Measurements from ENCODE around the gene CD79B.
A peak's percentile ranks its signal among the peaks of the same experiment; 100 is the strongest.
"Not testable (repeated sequence)": the region's sequence is repeated elsewhere in the genome, so short reads cannot be mapped to it uniquely, and the experiment has no call there.

Gene CD79B

GRCh38 chr17:63910096-63910495, 22.0 kb downstream of the CD79B start:
- DNase-seq (ENCODE audit: low read depth) = no peak

DNA sequence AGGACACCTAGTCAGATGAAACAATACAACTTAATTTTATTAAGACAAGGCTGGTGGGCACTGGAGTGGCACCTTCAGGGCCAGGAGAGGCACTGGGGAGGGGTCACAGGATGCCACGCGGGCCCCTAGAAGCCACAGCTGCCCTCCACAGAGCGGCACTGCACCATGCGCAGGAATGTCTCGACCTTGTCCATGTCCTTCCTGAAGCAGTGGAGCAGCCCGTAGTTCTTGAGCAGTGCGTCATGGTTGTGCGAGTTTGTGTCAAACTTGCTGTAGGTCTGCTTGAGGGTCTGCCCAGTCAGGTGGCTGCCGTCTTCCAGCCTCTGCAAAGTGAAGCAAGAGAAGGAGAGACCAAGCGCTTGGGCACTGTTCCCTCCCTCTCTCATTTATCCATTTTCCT, 22.5 kb downstream of the CD79B start:
- DNase-seq (ENCODE audit: low read depth) = not testable (repeated sequence)

DNA sequence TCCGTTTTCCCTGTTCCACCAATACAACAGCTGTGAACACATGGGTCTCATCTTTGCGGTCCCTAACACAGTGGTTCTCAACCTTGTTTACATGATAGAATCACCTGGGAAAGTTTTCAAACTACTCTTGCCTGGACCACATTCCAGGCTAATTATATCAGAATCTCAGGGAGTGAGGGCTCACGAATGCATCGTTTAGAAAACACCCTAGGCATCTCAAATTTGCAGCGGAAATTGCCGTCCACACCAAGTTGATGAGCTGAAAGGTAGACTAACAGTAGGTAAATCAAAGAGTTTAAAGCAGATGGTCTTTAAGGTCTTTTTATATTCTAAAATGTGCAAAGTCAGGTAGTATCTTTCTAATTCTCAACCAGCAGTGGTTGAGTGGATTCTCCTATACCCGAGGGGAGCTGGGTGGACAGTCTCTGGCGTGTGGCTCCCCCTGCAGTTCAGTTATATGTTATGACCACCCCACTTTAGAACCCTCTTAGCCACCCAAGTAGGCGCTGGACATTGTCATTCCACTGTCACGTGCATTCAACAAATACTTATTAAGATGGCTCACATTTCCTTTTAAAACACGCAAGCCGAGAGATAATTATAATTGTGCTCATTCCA, 24.9 kb downstream of the CD79B start:
- DNase-seq (ENCODE audit: low read depth) = not testable (repeated sequence)

GRCh38 chr17:63904796-63905195, 27.3 kb downstream of the CD79B start:
- not testable (repeated sequence) for DNase-seq (ENCODE audit: low read depth)

DNA sequence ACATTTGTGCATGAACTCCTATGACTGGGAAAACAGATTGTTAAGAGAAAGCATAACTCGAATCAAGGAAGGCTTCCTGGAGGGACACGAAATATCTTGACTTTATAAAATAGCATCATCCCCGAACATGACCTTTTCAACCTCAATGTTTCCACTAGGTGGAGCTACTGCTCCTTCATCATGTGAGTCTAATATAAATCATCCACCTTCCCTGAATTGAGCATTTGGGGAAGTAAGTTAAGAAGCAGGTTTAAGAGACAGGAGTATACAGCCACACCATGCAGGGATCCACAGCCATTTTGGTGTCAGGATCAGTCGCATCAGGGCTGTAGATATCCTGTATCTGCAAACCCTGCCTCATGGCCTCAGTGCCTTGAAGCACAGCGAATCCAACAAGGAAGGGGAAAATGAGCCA, 28.3 kb downstream of the CD79B start:
- DNase-seq (ENCODE audit: low read depth) = not testable (repeated sequence)

DNA sequence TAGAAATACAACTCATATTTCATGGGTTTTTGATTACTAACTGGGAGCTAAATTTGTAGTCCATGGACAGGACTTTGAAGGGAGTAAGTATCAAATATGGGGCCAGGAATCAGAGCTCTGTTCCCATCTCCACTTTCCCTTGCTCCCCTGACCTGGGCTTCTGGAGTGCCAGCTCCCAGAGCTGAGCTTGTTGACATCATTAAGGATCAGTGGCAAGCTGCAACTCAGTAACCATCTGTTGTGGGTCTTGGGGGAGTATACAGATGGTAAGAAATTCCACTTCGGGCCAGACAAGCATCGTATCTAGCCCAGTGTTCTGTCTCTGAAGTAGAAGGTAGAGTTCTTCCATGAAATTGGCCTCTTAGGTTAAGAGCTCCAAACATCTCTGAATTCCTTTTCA, 30.2 kb downstream of the CD79B start:
- not testable (repeated sequence) for DNase-seq (ENCODE audit: low read depth)

GRCh38 chr17:63898899-63899798, 33.0 kb downstream of the CD79B start:
- not testable (repeated sequence) for DNase-seq (ENCODE audit: low read depth)

DNA sequence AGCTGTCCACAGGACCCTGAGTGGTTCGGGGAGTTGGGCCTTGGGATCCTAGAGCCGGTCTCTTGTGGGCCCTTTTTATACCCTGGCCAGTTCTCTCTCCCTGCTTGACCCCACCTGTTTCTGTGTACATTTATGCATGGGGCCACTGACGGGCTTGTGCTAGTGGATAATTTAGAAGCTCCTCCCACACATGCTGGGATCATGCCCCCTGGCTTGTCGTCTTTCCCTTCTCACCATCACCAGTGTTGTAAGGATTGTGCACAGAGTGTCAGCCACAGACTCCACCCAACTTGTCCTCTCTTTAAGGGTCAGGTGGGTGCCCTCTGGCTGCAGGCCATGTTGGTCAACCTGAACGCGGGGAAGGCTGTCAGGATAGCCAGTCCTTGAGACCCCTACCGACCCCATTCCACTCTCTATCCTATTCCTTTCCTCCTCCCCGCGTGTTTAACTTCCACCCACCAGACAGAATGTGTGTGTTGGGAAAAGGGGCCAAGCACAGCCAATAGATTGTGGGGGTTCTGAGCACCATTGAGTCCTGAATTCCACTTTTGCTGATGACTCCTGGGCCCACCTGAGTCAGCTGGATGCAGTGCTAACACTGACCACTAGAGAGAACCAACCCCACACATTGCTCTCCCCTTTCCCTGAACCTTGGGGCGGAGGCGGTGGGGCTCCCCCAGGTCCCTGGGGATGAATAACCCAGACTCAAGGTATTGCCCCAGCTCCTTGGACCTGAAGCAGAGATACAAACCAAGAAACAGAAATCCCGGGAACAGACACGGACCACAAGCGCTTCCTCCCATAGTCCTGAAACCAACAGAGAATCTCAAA, 35.4 kb downstream of the CD79B start, which contains the start of gene CSH1:
CSH1 (minus strand) TSS at position 51 of the 831 bp plus-strand sequence. CDS start 63 bp downstream, outside the sequence.
- DNase-seq (ENCODE audit: low read depth) = not testable (repeated sequence)

GRCh38 chr17:63894821-63895220, 37.3 kb downstream of the CD79B start:
- DNase-seq (ENCODE audit: low read depth) = not testable (repeated sequence)

- not testable (repeated sequence) for DNase-seq (ENCODE audit: low read depth)
Observed at GRCh38 chr17:63894021-63894420, 38.1 kb downstream of the CD79B start.

DNA sequence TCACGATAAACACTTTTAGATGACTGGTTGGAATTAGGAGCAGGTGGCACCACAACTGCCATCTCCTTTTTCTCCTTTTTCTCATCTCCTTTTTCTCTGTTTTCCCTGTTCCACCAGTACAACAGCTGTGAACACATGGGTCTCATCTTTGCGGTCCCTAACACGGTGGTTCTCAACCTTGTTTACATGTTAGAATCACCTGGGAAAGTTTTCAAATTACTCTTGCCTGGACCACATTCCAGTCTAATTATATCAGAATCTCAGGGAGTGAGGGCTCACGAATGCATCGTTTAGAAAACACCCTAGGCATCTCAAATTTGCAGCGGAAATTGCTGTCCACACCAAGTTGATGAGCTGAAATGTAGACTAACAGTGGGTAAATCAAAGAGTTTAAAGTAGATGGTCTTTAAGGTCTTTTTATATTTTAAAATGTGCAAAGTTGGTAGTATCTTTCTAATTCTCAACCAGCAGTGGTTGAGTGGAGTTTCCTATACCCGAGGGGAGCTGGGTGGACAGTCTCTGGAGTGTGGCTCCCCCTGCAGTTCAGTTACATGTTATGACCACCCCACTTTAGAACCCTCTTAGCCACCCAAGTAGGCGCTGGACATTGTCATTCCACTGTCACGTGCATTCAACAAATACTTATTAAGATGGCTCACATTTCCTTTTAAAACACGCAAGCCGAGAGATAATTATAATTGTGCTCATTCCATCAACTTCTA, 39.7 kb downstream of the CD79B start:
- not testable (repeated sequence) for DNase-seq (ENCODE audit: low read depth)

DNA sequence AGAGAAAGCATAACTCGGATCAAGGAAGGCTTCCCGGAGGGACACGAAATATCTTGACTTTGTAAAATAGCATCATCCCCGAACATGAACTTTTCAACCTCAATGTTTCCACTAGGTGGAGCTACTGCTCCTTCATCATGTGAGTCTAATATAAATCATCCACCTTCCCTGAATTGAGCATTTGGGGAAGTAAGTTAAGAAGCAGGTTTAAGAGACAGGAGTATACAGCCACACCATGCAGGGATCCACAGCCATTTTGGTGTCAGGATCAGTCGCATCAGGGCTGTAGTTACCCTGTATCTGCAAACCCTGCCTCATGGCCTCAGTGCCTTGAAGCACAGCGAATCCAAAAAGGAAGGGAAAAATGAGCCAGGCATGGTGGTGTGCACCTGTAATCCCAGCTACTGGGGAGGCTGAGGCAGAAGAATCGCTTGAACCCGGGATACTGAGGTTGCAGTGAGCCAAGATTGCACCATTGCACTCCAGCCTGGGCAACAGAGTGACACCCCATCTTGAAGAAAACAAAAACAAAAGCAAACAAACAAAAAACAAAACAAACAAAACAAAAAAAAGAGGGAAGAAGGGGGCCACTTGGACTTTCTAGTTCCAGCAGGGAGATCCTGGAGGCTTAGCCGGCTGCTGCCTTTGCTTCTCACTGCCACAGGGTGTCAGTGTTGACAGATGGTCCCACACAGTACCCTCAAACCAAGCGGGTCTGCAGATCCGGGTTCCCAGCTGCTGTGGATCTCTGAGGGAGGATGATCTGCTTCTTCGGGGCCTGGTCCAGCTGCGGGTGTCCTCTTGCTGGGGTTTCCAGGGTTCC, 42.9 kb downstream of the CD79B start:
- DNase-seq (ENCODE audit: low read depth) = peak; percentile 13

DNA sequence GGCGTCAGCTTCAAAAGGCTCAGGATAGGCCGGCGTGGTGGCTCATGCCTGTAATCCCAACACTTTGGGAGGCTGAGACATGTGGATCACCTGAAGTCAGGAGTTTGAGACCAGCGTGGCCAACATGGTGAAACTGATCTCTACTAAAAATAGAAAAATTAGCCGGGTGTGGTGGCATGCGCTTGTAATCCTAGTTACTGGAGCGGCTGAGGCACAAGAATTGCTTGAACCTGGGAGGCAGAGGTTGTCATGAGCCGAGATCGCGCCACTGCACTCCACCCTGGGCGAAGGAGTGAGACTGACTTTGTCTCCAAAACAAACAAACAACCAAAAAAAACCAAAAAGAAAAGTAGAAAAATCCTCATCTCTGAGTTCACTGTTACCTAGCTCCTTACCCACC, 47.0 kb downstream of the CD79B start:
- not testable (repeated sequence) for DNase-seq (ENCODE audit: low read depth)

DNA sequence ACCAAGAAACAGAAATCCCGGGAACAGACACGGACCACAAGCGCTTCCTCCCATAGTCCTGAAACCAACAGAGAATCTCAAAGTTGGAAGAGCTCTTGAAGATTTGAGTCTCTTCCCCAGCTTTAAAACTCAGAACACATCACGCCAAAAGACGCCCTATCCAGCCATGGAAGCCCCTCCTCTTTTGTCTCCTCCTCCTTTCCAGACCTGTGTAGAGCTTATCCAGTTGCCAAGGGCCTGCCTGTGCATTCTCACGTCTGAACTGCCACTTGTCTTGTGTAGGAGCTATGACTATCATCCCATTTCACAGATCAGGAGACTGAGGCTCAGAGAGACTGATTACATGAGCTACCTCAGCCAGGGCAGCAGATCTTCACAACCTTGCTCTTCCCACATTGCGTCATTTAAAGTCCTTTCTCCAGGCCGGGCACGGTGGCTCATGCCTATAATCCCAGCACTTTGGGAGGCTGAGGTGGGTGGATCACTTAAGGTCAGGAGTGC, 49.5 kb downstream of the CD79B start:
- not testable (repeated sequence) for DNase-seq (ENCODE audit: low read depth)

DNA sequence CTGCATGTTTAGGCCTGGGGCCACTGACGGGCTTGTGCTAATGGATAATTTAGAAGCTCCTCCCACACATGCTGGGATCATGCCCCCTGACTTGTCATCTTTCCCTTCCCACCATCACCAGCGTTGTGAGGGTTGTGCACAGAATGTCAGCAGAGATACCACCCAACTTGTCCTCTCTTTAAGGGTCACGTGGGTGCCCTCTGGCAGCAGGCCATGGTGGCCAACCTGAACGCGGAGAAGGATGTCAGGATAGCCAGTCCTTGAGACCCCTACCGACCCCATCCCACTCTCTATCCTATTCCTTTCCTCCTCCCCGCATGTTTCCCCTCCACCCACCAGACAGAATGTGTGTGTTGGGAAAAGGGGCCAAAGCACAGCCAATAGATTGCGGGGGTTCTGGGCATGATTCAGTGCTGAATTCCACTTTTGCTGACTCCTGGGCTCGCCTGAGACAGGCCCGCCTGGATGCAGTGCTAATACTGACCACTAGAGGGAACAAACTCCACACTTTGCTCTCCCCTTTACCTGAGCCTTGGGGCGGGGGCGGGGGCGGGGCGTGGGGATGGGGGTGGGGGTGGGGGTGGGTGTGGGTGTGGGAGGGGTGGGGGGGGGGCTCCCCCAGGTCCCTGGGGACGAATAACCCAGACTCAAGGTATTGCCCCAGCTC, 50.1 kb downstream of the CD79B start, which contains the start of gene GH2:
GH2 (minus strand) TSS at position 10 of the 667 bp plus-strand sequence. CDS start 143 bp downstream, outside the sequence.
- peak; percentile 42 for DNase-seq (ENCODE audit: low read depth)

DNA sequence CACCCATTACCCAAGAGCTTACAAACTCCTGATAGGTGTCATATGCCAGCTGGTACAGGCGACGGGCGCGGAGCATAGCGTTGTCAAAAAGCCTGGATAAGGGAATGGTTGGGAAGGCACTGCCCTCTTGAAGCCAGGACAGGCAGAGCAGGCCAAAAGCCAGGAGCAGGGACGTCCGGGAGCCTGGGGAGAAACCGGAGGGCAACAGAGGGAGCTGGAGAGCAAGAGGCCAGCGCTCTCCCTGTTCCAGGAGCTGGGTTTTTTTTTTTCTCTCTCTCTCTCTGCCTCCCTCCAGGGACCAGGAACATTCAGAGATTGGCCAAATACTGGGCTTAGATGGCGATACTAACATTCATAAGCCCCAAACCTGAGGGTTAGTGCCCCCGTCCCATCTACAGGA, 50.8 kb downstream of the CD79B start:
- DNase-seq (ENCODE audit: low read depth) = not testable (repeated sequence)

DNA sequence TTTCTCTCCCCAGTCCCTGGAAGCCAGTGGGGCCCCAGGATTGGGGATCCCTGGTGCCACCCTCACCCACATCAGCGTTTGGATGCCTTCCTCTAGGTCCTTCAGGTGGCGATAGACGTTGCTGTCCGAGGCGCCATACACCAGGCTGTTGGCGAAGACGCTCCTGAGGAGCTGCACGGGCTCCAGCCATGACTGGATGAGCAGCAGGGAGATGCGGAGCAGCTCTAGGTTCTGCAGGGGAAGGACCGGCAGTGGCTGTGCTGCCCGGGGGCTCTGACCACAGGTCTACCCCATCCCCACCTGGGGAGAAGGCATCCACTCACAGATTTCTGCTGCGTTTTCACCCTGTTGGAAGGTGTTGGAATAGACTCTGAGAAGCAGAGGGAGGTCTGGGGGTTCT, 51.4 kb downstream of the CD79B start:
- no peak for DNase-seq (ENCODE audit: low read depth)
